Hepatocyte (in vitro differentiated cells): ENCODE data around the gene SAXO2. TPM values are rescaled to one million over a fixed set of nuclear protein-coding genes. Genes with fewer than 3 reads are reported as not detected.

ENCODE experiments used
- DNase-seq: peaks from one replicate; pipeline ENCODE4 v3.0.0-alpha.2; 2016; ENCODE audit warnings: low spot score
- H2AFZ ChIP-seq: fragments of 200-600 bp; sonication (generic); 2 replicates; pipeline ENCODE4 v1.6.0; 2016; ENCODE audit warnings: antibody characterized with exemption, mild to moderate bottlenecking
- H3K27ac ChIP-seq: fragments of 200-600 bp; sonication (generic); 2 replicates; pipeline ENCODE4 v1.5.1; 2016; ENCODE audit warnings: mild to moderate bottlenecking
- H3K27me3 ChIP-seq: fragments of 200-600 bp; sonication (generic); 2 replicates; pipeline ENCODE4 v1.6.1; 2016
- H3K36me3 ChIP-seq: fragments of 200-600 bp; sonication (generic); replicated peaks from 2 replicates; pipeline ENCODE4 v1.5.1; 2016; ENCODE audit warnings: low read depth; ENCODE audit not compliant: insufficient read depth
- H3K4me1 ChIP-seq: fragments of 200-600 bp; sonication (generic); 2 replicates; pipeline ENCODE4 v1.5.1; 2016; ENCODE audit warnings: mild to moderate bottlenecking, moderate library complexity; ENCODE audit not compliant: insufficient read depth
- H3K4me2 ChIP-seq: fragments of 200-600 bp; sonication (generic); 2 replicates; pipeline ENCODE4 v1.6.0; 2016
- H3K4me3 ChIP-seq: fragments of 200-600 bp; sonication (generic); 2 replicates; pipeline ENCODE4 v1.5.1; 2016; ENCODE audit warnings: mild to moderate bottlenecking
- H3K79me2 ChIP-seq: fragments of 200-600 bp; sonication (generic); 2 replicates; pipeline ENCODE4 v1.6.0; 2017; ENCODE audit warnings: mild to moderate bottlenecking
- H3K9me2 ChIP-seq: fragments of 200-600 bp; sonication (generic); replicated peaks from 2 replicates; pipeline ENCODE4 v1.6.0; 2017; ENCODE audit warnings: mild to moderate bottlenecking; ENCODE audit not compliant: insufficient read depth
- H3K9me3 ChIP-seq: fragments of 200-600 bp; sonication (generic); 2 replicates; pipeline ENCODE4 v1.5.1; 2016; ENCODE audit warnings: low read depth, mild to moderate bottlenecking
- H4K20me1 ChIP-seq: fragments of 200-600 bp; sonication (generic); 2 replicates; pipeline ENCODE4 v1.6.0; 2016; ENCODE audit warnings: mild to moderate bottlenecking; ENCODE audit not compliant: insufficient read depth, poor library complexity, severe bottlenecking
- EZH2 ChIP-seq: fragments of 200-600 bp; sonication (generic); IDR thresholded peaks from 2 replicates; pipeline ENCODE4 v1.6.1; 2016; ENCODE audit warnings: antibody characterized with exemption, mild to moderate bottlenecking, borderline replicate concordance
- EZH2phosphoT487 ChIP-seq: fragments of 200-600 bp; sonication (generic); IDR thresholded peaks from one replicate; pipeline ENCODE4 v1.6.1; 2018; ENCODE audit warnings: antibody characterized with exemption, mild to moderate bottlenecking, low read depth, moderate library complexity; ENCODE audit not compliant: unreplicated experiment, severe bottlenecking
- WGBS: methylation state at CpG from one replicate; pipeline ENCODE4 v1.1.6; 2016; ENCODE audit warnings: low lambda C conversion rate; ENCODE audit errors: missing lambda C conversion rate; 5-methylcytosine and 5-hydroxymethylcytosine counted together
- polyA plus RNA-seq: library from polyadenylated mRNA; unstranded; fragments of >200 nt; fragmentation: Nextera tagmentation; extraction: Ambion mirVana; gene quantifications from 2 replicates; pipeline ENCODE4 v1.2.1, GENCODE V29; 2016
- total RNA-seq: library from RNA; depleted of rRNA; stranded (reverse); fragments of >200 nt; gene quantifications from 2 replicates; pipeline ENCODE4 v1.2.3, GENCODE V29; 2014
- TF ChIP-seq, protein P1 (sequence below): fragments of 200-600 bp; sonication (generic); IDR thresholded peaks from 2 replicates; pipeline ENCODE4 v1.5.1; 2016; ENCODE audit warnings: antibody characterized with exemption, mild to moderate bottlenecking; ENCODE audit not compliant: poor library complexity

SAXO2 gene
- total and polyA plus RNA-seq, 2 experiments from 2014 or later: 2.0 to 2.3 TPM

DNA sequence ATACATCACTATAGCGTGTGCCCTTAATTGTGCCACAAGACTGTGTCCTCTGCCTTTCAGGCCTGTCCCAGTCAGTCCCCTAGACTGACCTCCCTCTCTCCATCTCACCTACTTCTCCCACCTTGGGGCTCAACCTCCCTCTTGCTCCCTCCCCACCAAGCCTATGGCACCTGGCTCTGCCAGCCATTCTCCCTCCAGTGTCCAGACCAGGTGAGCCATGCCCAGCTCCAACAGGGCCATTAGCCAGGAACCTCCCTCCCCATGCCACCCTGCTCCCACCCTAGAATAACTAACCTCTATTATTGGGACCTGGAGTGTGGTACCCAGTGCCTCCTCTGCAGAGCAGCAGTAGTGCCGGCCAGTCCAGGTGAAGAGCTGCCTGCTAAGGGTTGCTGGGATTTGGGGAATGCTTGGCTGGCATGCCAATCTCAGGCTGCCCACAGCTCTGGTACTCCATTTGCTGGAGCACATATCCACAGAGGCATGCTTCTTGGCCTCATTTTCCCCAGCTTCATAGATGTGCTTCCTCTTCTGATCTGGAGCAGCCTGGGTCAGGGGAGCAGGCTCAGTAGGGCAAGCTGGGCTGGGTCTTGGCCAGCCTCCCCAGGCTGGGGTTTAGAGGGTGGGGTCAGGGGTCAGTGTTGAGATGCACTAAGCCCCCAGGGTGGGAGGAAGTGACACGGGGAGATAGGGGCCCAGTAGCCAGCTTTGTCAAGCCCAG lies 38.8 kb downstream of the SAXO2 start:
- WGBS: 82% methylated on average over 3 of the region's 3 CpGs
- Histone ChIP-seq H3K27me3 (no peaks in the 10 kb centered on the region), H3K9me3 (no peaks in the 10 kb centered on the region), H3K4me2 (no peak overlapping the region), H3K9me2 (no peaks in the 10 kb centered on the region), H3K36me3 (no peaks in the 10 kb centered on the region), H3K4me3 (no peak overlapping the region), H2AFZ (no peak overlapping the region), H3K79me2 (no peaks in the 10 kb centered on the region), H3K4me1 (no peaks in the 10 kb centered on the region), H4K20me1 (no peaks in the 10 kb centered on the region), H3K27ac (no peak overlapping the region)
- TF ChIP-seq, protein P1, sequence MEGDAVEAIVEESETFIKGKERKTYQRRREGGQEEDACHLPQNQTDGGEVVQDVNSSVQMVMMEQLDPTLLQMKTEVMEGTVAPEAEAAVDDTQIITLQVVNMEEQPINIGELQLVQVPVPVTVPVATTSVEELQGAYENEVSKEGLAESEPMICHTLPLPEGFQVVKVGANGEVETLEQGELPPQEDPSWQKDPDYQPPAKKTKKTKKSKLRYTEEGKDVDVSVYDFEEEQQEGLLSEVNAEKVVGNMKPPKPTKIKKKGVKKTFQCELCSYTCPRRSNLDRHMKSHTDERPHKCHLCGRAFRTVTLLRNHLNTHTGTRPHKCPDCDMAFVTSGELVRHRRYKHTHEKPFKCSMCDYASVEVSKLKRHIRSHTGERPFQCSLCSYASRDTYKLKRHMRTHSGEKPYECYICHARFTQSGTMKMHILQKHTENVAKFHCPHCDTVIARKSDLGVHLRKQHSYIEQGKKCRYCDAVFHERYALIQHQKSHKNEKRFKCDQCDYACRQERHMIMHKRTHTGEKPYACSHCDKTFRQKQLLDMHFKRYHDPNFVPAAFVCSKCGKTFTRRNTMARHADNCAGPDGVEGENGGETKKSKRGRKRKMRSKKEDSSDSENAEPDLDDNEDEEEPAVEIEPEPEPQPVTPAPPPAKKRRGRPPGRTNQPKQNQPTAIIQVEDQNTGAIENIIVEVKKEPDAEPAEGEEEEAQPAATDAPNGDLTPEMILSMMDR: no peak
- TF ChIP-seq EZH2phosphoT487 (no peak), EZH2 (no peak)
- DNase-seq: no peak

DNA sequence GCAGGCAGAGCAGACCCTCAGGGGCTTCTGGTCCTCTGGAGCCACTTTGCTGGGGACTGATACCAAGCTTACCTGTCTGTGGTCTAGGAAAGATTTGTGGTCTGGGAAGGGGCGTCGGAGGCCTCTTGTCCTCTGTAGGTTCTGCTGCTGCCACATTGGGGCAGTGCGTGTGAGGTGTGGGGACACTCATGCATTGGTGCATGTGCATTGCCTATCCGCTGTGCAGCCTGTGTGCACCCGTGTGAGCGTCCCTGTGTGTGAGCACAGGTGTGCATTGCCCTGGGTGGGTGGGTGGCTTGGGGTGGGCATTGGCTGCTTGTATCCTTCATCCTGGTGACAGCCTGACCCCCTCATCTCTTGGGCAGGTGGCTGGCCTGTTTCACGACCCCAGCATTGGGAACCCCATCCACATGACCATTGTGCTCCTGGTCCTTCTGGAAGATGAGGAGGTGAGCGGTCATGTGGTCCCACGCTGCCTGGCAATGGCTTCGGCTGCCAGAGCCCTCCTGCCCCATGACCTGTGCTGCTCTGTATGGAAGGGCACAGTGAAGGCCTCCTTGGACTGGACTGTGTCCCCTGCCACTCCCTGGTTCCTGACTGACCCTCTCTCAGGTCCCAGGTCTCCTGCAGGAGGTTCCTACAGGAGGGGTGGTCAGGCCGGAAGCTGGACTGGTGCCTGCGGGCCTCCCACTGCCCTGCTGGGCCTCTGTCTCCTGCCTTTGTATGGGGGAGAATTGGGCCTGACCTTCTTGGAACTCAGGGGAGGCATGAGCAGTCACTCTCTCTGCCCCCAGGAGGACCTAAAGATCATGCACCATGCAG lies 41.5 kb downstream of the SAXO2 start:
- no peak overlapping the region for H3K4me2 ChIP-seq
- no peak overlapping the region for H3K27ac ChIP-seq
- no peaks in the 10 kb centered on the region for H3K27me3 ChIP-seq
- no peaks in the 10 kb centered on the region for H3K9me2 ChIP-seq
- H3K4me1 ChIP-seq: no peaks in the 10 kb centered on the region
- 83% methylated on average over 12 of the region's 12 CpGs for WGBS
- H3K4me3 ChIP-seq: no peak overlapping the region
- H2AFZ ChIP-seq: no peak overlapping the region
- TF ChIP-seq, protein P1: no peak
- H3K79me2 ChIP-seq: no peaks in the 10 kb centered on the region
- no peaks in the 10 kb centered on the region for H3K9me3 ChIP-seq
- H4K20me1 ChIP-seq: no peaks in the 10 kb centered on the region
- no peak for DNase-seq
- H3K36me3 ChIP-seq: no peaks in the 10 kb centered on the region

DNA sequence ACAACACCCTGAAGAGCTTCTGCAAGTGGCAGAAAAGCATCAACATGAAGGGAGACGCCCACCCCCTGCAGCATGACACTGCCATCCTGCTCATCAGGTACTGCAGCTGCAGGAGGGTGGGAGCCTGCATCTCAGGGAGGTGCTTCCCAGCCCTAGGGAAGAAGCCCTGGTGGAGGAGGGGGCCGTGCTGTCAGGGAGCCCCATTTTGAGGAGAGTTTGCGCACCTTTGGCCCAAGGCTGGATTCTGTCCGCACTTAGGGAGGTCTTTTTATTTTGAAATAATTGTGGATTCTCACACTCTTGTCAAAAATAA lies 42.1 kb downstream of the SAXO2 start:
- Histone ChIP-seq H3K27me3 (no peaks in the 10 kb centered on the region), H3K4me2 (no peak overlapping the region), H3K79me2 (no peaks in the 10 kb centered on the region), H4K20me1 (no peaks in the 10 kb centered on the region), H3K4me3 (no peak overlapping the region), H3K4me1 (no peaks in the 10 kb centered on the region), H3K9me2 (no peaks in the 10 kb centered on the region), H3K27ac (no peak overlapping the region), H2AFZ (no peak overlapping the region), H3K9me3 (no peaks in the 10 kb centered on the region), H3K36me3 (no peaks in the 10 kb centered on the region)
- WGBS: 92% methylated on average over 4 of the region's 4 CpGs
- DNase-seq: no peak
- TF ChIP-seq EZH2: no peak

DNA sequence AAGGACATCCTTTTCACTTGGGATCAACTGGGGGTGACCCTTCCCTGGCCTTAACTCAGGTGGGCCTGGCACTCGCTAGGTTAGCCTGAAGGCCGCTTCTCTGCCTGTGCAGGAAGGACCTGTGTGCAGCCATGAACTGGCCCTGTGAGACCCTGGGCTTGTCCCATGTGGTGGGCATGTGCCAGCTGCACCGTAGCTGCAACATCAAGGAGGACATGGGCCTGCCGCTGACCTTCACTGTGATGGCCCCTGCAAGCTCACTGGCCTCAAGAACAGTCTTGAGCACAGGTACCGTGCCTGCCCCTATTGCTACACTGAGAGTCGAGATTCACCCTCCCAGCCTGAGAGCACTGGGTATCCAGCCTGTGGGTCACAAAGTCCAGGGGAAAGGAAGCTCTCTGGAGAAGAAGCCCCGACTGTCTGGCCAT lies 43.0 kb downstream of the SAXO2 start:
- Histone ChIP-seq H2AFZ (no peak overlapping the region), H3K79me2 (no peaks in the 10 kb centered on the region), H3K27ac (no peak overlapping the region), H3K36me3 (no peaks in the 10 kb centered on the region), H3K4me1 (no peaks in the 10 kb centered on the region), H3K27me3 (no peaks in the 10 kb centered on the region), H3K9me3 (no peaks in the 10 kb centered on the region), H3K4me3 (no peak overlapping the region), H3K4me2 (no peak overlapping the region), H4K20me1 (no peaks in the 10 kb centered on the region), H3K9me2 (no peaks in the 10 kb centered on the region)
- no peak for DNase-seq
- WGBS: 82% methylated on average over 7 of the region's 7 CpGs
- TF ChIP-seq EZH2: no peak
